ENCODE data around the gene PLA2G5. TPM values are rescaled to one million over a fixed set of nuclear protein-coding genes. Genes with fewer than 3 reads are reported as not detected.

Gene PLA2G5
- total and polyA plus RNA-seq, 2 of the 4 experiments (the other 2 are of a cell fraction) = not detected

- dilution Hi-C loops (cut with HindIII; ENCODE audit: low sequenced_read_pairs, unreplicated experiment) = no loop called here
- H3K79me1 ChIP-seq (ENCODE audit: low read depth in 1 of 2, low read length in 2 of 2) = no peaks in the 10 kb centered on the region
Measured at GRCh38 chr1:20117236-20117635, 47.2 kb downstream of the PLA2G5 start.

More at GRCh38 chr1:20117236-20117635, 47.2 kb downstream of the PLA2G5 start:
- H4K91ac ChIP-seq (ENCODE audit: insufficient read depth, low read depth, low read length) = no peak overlapping the region
- no peaks in the 10 kb centered on the region for H3K4me1 ChIP-seq (ENCODE audit: control insufficient read depth, insufficient read depth, low read length)
- TF ChIP-seq MAZ (IDR thresholded peaks at IDR 0.05; ENCODE audit: borderline replicate concordance, low read depth, low read length) (no peak), FOS (IDR thresholded peaks at IDR 0.05; ENCODE audit: low read depth, low read length) (no peak), CHD1 (IDR thresholded peaks at IDR 0.05; ENCODE audit: low read depth, low read length) (no peak), CTCF (conservative IDR thresholded peaks at IDR 0.05; ENCODE audit: low read depth, low read length) (no peak), SMC3 (IDR thresholded peaks at IDR 0.05; ENCODE audit: low read depth, low read length) (no peak), RAD21 (IDR thresholded peaks at IDR 0.05; ENCODE audit: low read length) (no peak), USF2 (IDR thresholded peaks at IDR 0.05; ENCODE audit: low read depth, low read length) (no peak), CEBPB (IDR thresholded peaks at IDR 0.05; ENCODE audit: low read depth, low read length) (no peak), RCOR1 (IDR thresholded peaks at IDR 0.05; ENCODE audit: insufficient replicate concordance, low read length) (no peak), MXI1 (IDR thresholded peaks at IDR 0.05; ENCODE audit: borderline replicate concordance, low read depth, low read length) (no peak), MAFK (IDR thresholded peaks at IDR 0.05; ENCODE audit: low read depth, low read length) (no peak), NFE2L2 (IDR thresholded peaks at IDR 0.05; ENCODE audit: low read depth, low read length) (no peak), RFX5 (IDR thresholded peaks at IDR 0.05; ENCODE audit: low read depth, low read length) (no peak), POLR2A (IDR thresholded peaks at IDR 0.05; ENCODE audit: low read depth, low read length) (no peak), BHLHE40 (IDR thresholded peaks at IDR 0.05; ENCODE audit: low read depth, low read length) (no peak), ELK1 (IDR thresholded peaks at IDR 0.05; ENCODE audit: borderline replicate concordance, low read depth, low read length) (no peak)
- H3K14ac ChIP-seq (replicated peaks; ENCODE audit: low read depth, low read length) = no peak overlapping the region
- BruUV-seq (replicated peaks) = no TSS peak
- no peak overlapping the region for H3K18ac ChIP-seq (ENCODE audit: low read depth, low read length)
- no peak overlapping the region for H2AK5ac ChIP-seq (ENCODE audit: low read depth, low read length)
- no peak overlapping the region for H2BK120ac ChIP-seq (ENCODE audit: low read depth, low read length)
- H3K27ac ChIP-seq (ENCODE audit: insufficient read depth, low read length) = no peak overlapping the region
- H2BK5ac ChIP-seq (ENCODE audit: low read depth, low read length, poor library complexity, severe bottlenecking) = no peak overlapping the region
- H3K23ac ChIP-seq (ENCODE audit: low read depth, low read length) = no peak overlapping the region
- in situ Hi-C loops (cut with MboI; ENCODE audit: low sequenced_read_pairs) (no loop called here), intact Hi-C loops (cut with micrococcal nuclease) (no loop called here)
- ATAC-seq (ENCODE audit: low read depth) (no peak), DNase-seq (no peak)
- peaks cover 39% of the 10 kb centered on the region for H3K27me3 ChIP-seq (ENCODE audit: control insufficient read depth, insufficient read depth, low read length)
- H2BK15ac ChIP-seq (ENCODE audit: low read depth, low read length) = no peak overlapping the region
- no peak overlapping the region for H2AFZ ChIP-seq (replicated peaks; ENCODE audit: low read length, poor library complexity)
- H3K4me3 ChIP-seq (ENCODE audit: insufficient read depth, low read depth, low read length) = no peak overlapping the region
- no peak overlapping the region for H4K5ac ChIP-seq (ENCODE audit: low read depth, low read length)
- H3K56ac ChIP-seq (ENCODE audit: extremely low read depth, insufficient read depth, low read length) = no peak overlapping the region
- no peaks in the 10 kb centered on the region for H3K9me3 ChIP-seq (ENCODE audit: control insufficient read depth, insufficient read depth, low read length)
- H3K4ac ChIP-seq (ENCODE audit: low read depth, low read length) = no peak overlapping the region
- no peak overlapping the region for H4K8ac ChIP-seq (ENCODE audit: low read depth in 2 of 2, low read length in 2 of 2)
- no peaks in the 10 kb centered on the region for H4K20me1 ChIP-seq (ENCODE audit: insufficient read depth, low read length)
- no peaks in the 10 kb centered on the region for H3K9me1 ChIP-seq (ENCODE audit: insufficient read depth, low read length)
- no peak overlapping the region for H2AK9ac ChIP-seq (replicated peaks; ENCODE audit: low read depth, low read length, poor library complexity)
- H3K36me3 ChIP-seq (ENCODE audit: control insufficient read depth, insufficient read depth, low read length) = no peaks in the 10 kb centered on the region
- no peak overlapping the region for H3K9ac ChIP-seq (ENCODE audit: low read depth, low read length)
- POLR2A ChIA-PET (ENCODE audit: unreplicated experiment) = no interaction called here
- no peak overlapping the region for H2BK20ac ChIP-seq (ENCODE audit: low read depth, low read length)
- CTCF ChIA-PET = no interaction called here
- no peak overlapping the region for H3K4me2 ChIP-seq (ENCODE audit: low read depth, low read length)

Data from IMR-90 (cell line).